ENCODE measurements around the gene HMCN1.

DNA sequence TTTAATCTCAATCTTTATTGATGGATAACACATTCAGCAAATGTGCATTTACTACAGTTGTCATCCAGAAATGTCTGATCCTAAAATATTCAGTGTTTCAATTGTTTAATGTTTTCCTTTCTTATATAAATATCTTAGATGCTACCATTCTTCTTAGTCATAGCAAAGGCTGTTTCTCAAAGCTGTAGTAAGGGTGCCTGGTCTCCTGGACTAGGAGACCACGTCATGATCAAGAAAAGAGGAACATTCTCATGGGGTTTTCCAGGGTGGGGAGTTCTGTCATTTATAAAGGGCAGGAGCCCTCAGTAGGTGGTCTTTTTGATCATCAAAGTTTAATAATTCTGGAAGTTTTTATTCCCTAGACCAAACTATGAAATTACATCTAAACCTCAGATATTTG lies 292.8 kb downstream of the HMCN1 start:
- TF ChIP-seq EZH2phosphoT487 (IDR thresholded peaks at IDR 0.05; ENCODE audit: low read length), result no peak
- TF ChIP-seq, protein P1, sequence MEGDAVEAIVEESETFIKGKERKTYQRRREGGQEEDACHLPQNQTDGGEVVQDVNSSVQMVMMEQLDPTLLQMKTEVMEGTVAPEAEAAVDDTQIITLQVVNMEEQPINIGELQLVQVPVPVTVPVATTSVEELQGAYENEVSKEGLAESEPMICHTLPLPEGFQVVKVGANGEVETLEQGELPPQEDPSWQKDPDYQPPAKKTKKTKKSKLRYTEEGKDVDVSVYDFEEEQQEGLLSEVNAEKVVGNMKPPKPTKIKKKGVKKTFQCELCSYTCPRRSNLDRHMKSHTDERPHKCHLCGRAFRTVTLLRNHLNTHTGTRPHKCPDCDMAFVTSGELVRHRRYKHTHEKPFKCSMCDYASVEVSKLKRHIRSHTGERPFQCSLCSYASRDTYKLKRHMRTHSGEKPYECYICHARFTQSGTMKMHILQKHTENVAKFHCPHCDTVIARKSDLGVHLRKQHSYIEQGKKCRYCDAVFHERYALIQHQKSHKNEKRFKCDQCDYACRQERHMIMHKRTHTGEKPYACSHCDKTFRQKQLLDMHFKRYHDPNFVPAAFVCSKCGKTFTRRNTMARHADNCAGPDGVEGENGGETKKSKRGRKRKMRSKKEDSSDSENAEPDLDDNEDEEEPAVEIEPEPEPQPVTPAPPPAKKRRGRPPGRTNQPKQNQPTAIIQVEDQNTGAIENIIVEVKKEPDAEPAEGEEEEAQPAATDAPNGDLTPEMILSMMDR (IDR thresholded peaks at IDR 0.05; ENCODE audit: low read length), result no peak
- TF ChIP-seq EZH2 (optimal IDR thresholded peaks at IDR 0.05; ENCODE audit: low read depth, low read length), result no peak
